Putamen (tissue), 1 donor: ENCODE results near the gene RPRD1B.

ENCODE experiments used
- DNase-seq: peaks from one replicate; pipeline ENCODE4 v3.0.0-alpha.2; 2016; ENCODE audit warnings: low spot score

RPRD1B gene

GRCh38 chr20:38123021-38123587, 89.6 kb downstream of the RPRD1B start:
- no peak for DNase-seq

DNA sequence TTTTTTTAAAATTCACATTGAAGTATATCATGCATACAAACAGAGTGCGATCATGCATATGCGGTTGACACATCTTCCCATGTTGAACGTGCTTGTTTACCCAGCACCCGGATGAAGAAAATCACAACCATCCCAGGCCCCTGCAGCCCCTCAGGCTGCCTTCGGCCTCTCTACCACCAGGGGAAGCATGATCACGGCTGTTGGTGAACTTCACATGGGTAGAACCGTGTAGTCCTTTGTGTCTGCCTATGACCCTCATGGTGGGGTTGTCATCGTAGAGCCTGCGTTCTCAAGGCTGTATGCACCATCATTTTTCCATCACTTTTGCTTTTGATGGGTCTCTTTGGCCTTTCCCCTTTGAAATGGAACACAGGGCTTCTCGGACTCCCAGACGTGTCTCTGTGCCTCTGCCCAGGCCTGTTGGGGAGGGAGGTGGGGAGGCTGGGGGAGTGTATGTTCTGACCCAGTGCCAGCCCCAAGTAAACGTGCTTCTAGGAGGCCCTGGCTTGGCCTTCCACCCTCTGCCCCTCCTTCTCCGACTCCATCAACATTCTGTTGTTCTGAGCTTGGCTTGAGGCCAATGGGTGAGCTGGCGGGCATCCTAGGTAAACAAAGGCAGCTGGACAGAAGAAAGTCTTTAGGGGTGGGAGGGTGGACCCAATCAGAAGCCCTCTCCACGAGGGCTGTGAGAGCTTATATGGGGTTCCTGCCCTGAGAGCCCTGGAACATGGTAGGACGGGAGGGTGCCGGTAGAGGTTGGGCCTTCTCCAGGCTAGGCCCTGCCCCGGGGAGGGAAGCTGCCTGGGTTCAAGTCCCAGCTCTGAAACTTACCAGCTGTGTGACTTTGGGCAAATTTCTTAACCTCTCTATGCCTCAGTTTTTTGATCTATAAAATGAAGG, 91.9 kb downstream of the RPRD1B start:
- DNase-seq = peak; percentile 21

GRCh38 chr20:38126146-38126921, 92.8 kb downstream of the RPRD1B start:
- DNase-seq = no peak

GRCh38 chr20:38126932-38127621, 93.5 kb downstream of the RPRD1B start:
- DNase-seq = no peak

DNA sequence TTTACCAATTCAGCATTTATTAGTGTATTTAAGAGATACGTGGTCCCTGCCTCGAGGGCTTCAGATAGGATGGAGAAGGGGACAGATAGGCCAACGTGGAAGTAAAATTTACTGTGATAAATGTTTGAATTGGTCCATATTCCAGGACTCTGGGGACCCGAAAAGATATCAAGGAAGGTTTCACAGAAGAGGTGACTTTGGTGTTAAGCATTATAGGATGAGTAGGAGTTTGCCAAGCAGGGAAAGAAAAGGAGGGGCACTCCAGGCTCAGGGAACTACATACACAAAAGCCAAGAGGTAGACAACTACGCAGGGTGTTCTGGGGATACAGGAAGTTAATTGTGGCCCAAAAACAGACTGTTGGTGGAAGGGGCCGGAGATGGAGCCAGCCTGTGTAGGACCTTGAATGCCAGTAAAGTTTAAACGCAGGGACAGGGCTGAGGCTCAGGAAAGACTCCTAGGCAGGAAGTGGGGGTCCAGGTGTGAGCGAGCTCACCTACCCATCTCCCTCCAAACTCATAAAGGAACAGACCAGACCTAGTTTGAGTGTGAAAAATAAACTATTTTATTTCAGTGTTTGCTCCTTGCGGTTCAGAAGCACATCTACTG, 94.5 kb downstream of the RPRD1B start:
- DNase-seq = no peak

DNA sequence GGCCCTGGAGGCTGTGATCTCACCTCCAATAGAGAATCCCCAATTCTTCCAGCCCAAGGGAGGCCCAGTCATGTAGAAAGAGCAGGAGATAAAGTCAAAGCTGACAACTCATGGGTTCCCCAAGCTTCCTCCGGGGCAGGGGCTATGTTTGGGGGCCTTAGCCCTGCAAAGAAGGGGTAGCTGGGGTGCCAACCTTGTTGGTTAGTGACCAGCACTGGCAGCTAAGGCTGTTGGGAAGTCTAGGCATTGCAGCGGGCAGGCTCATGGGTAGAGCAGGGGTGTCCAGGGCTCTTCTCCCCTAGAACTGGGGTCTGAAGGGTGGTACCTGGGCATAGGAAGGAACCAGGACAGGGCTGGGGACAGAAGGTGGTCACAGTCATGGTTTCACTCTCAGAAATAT, 95.1 kb downstream of the RPRD1B start:
- no peak for DNase-seq

GRCh38 chr20:38129248-38129865, 95.8 kb downstream of the RPRD1B start:
- no peak for DNase-seq

- DNase-seq = no peak
Measured at GRCh38 chr20:38129893-38130609, 96.5 kb downstream of the RPRD1B start.

- no peak for DNase-seq
Measured at GRCh38 chr20:38130687-38131587, 97.4 kb downstream of the RPRD1B start.

- DNase-seq = no peak
Measured at GRCh38 chr20:38131588-38132121, 98.1 kb downstream of the RPRD1B start.

GRCh38 chr20:38132156-38132909, 98.8 kb downstream of the RPRD1B start:
- DNase-seq = no peak

GRCh38 chr20:38132910-38133501, 99.5 kb downstream of the RPRD1B start:
- DNase-seq = no peak

GRCh38 chr20:38133680-38134426, 100.3 kb downstream of the RPRD1B start:
- no peak for DNase-seq

- no peak for DNase-seq
Measured at GRCh38 chr20:38134427-38135270, 101.1 kb downstream of the RPRD1B start.

DNA sequence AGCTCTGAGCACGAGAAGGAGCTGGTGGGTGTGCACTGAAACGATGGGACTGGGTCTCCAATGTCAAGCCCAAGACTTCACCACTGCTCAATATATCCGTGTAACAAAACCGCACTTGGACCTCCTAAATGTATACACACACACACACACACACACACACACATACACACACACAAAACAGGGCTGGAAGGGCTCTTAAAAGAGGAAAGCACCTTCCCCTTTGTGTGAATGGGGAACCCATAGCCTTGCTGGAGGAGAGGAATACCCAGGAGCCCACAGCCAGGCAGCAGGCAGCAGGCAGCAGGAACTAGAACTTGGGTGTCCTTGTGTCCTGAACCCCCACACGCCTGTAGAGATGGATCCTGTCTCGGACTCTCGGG, 101.7 kb downstream of the RPRD1B start:
- no peak for DNase-seq

DNA sequence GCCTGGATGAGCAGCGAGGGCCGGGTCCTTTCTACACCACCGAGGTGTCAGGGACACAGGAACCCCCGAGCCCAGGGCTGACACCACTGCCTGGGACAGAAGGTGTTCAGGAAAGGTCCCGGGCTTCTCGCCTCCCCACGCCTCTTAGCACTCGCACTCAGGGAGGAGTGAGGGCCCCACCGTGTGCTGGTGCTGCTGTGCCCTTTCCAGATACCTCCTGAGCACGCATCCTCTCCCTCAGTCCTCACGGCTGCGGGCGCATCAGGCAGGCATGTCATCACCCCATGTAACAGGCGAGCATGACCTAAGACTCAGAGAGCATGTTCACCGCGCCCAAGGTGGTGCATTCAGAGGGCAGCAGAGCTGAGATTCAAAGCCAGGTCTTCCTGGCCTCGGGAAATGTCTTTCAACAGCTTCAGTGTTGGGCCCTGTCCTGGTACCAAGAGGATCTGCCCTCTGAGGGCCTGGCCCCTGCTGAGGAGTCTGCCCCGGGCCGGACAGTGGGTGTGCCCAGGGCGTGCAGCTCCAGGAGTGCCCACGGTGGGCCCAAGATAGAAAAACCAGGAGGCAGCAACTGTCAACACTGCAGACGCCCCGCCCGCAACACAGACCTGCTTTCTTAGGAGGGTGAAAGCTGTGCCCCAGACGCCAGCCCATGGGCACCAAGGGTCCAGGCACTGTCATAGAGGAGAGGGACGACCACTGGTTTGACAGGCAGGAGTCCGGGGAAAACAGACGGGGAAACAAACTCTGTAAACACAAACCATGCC, 102.3 kb downstream of the RPRD1B start:
- no peak for DNase-seq
